GM15510 (cell line): ENCODE measurements around the gene ITGA11.

Source experiments
- POLR2A ChIP-seq: IDR thresholded peaks from 3 replicates; pipeline ENCODE4 v1.6.1; 2011; ENCODE audit warnings: borderline replicate concordance; ENCODE audit not compliant: insufficient read length; ENCODE audit errors: extremely low read depth

Gene ITGA11

GRCh38 chr15:68341760-68342725 lies 89.9 kb downstream of the ITGA11 start:
- TF ChIP-seq POLR2A, result no peak

GRCh38 chr15:68340726-68341671 lies 91.0 kb downstream of the ITGA11 start:
- TF ChIP-seq POLR2A, result no peak

- no peak for TF ChIP-seq POLR2A
Observed at GRCh38 chr15:68339481-68339880, 92.5 kb downstream of the ITGA11 start.

DNA sequence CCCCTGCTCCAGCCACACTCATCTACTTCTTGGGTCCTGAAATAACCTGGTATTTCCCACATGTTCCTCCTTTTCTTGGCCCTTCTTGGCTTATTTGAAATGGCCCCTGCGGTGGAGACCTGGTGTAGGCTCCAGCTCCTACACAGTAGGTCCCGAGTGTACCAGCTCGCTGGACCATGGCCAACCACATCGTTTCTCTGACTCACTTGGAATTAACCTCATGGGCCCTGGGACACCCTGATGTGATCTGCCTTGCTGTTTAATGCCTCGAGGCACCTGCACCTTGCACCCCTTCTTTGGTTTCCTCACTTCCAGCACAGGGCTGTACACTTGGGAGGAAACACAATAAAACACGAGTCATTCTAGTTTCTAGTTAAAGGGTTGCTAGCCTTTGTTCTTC lies 94.1 kb downstream of the ITGA11 start:
- TF ChIP-seq POLR2A, result no peak

DNA sequence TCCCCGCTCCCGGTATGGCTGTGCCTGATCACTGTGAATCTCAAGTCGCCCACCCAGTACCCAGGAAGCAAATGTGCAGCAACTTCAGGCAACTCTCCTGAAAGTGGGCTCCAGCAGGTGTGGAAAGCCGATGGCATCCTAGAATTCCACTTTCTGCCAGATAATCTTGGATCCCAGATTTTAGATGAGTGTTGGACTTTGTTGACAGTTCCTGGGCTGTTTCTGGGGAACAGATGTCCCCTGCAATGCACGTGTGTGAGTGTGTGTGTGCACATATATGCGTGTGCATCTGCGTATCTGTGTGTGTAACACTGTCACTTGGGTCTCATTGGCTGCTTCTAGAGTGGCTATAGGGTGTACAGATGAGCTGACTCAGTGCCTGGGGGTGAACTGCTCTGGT lies 95.4 kb downstream of the ITGA11 start:
- TF ChIP-seq POLR2A, result no peak

DNA sequence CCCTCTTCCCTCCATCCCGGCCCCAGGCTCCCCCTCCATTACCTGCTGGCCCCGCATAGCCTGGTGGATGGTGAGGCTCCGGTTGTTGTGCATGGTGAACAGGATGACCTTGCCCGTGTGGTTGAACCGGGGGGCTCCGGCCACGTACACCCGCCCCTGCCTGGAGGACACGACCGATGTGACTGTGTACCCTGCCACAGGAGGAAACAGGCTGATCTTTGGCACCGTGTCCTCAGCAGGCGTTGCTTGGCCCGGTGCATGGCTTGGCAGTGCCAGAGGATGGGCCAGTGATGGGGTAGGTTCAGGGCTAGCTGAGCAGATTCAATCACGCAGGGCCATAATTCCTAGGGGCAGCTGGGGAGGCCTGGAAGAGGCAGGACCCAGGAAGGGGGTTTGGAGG lies 96.3 kb downstream of the ITGA11 start:
- TF ChIP-seq POLR2A, result no peak

GRCh38 chr15:68335251-68335650 lies 96.7 kb downstream of the ITGA11 start:
- no peak for TF ChIP-seq POLR2A

GRCh38 chr15:68334661-68335124 lies 97.3 kb downstream of the ITGA11 start:
- TF ChIP-seq POLR2A, result no peak

DNA sequence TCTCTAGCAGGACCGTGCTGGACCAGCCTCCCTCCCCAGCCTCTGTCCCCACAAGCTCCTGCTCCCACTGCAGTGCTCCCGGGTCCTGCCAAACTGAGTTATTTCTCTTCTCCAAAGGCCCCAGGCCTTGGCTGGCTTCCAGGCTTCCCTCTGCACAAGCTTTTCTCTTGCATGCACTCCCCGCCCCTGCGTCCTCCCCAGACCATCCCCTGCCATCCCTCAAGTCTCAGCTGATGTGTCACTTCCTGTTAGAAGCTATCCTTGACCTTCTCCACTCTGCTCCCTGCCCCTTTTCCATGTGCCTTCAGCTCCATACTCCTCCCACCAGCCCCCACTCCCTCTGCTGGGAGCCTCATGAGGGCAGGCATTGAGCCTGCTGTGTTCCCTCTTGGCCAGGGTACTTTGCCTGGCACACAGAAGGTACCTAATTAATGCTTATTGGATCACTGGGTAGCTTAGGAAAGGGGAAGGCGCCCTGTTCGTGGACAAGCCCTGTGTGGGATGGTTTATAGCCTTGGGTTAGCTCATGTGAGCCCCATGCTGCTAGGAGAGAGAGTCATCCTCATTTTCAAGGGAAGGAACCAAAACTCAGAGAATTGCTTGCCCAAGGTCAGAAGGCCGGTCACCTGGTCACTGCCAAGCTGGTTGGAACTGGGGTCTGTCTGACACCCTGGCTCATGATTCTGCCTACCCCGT lies 98.0 kb downstream of the ITGA11 start:
- TF ChIP-seq POLR2A, result no peak

- no peak for TF ChIP-seq POLR2A
Observed at GRCh38 chr15:68332266-68332665, 99.7 kb downstream of the ITGA11 start.

DNA sequence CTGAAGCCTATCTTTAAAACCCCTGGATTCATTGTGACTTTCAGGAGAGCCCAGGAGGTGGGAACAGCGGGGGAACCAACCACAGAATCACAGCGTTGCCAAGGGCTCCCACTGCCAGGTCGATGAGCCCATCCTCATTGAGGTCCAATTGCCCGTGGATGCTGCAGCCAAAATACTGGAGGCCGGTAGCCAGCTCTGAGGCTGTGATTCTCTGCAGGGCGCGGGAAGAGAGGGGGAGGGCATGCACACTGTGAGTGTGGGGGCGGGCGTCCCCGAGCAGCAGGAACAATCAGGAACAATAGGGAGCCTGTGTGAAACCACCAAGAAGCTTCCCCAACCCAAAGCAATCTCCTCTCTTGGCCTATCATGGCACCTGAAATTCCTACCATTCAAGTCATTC lies 101.1 kb downstream of the ITGA11 start:
- TF ChIP-seq POLR2A, result no peak

DNA sequence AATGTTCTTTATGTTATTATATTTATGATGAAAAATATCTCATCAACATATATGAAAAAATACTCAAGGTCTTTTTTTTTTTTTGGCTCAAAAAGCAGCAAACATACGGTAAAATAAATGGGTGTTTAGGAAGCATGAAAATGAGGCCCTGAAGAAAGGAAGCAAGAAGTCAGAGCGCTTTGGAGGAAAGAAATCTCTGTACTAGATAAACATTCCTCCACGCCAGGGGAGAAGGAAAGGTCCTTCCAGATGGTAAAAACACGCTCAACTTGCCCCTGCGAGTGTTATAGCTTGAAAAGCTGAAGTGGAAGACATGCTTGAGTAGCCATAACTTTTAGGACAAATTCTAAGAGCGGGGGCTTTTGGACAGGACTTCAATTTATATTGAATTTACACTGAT lies 101.5 kb downstream of the ITGA11 start:
- no peak for TF ChIP-seq POLR2A

DNA sequence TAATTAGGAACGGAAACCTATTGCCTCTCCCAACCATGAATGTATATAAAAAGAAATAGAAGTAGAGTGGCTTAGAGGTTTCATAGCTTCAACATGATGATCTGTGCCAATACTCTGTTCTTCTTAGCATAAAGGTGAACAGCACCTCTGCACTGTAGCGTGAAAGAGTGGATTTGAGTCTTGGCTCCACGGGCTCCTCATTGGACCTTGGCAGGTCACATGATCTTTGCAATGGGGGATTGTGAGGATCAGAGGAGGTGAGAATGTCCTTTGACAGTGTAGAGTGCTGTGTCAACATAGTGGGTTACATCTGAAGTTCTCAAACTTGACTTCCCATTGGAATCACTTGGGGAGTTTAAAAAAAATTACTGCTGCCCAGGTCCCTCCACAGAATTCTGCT lies 103.0 kb downstream of the ITGA11 start:
- no peak for TF ChIP-seq POLR2A

DNA sequence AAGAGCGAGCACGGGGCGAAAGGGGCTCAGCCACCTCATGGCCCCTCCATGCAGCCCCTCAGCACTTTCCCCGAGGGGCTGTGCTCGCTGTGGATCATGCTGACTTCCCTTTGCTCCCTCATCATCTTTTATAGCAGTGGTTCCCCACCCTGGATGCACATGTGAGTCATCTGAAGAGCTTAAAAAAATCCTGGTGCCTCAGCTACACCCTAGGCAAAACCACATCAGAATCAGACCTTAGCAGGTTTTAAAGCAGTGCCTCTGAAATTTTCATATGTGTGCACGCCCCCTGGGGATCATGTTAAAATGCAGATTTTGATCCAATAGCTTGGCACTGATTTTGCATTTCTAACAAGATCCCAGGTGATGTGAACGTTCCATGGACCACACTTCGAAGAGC lies 103.5 kb downstream of the ITGA11 start:
- TF ChIP-seq POLR2A, result no peak

GRCh38 chr15:68326711-68327354 lies 105.1 kb downstream of the ITGA11 start:
- TF ChIP-seq POLR2A, result no peak

DNA sequence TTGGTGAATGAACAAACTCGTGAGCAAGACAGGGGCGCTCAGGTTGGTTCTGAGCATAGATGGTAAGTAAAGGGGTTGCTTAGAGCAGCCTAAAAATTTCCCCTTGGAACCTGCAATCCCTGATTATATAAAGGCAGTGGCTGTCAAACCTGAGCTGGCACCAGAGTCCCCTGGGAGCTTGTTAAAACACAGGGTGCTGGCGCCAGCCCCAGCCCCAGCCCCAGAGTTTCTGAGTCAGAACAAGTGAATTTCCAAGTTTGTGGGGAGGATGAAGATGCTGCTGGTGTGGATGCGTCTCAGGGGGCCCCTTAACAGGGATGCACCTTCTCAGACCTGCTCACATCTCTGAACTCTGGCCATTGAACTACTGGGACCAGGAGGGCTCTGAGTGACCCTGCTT lies 106.2 kb downstream of the ITGA11 start:
- TF ChIP-seq POLR2A, result no peak
